HG03108 (cell line): Measurements from ENCODE around the gene GRAMD2A.

Experiments used
- ATAC-seq: cut with Tn5 transposase; IDR thresholded peaks from one replicate; pipeline ENCODE4 v1.9.1; 2021; ENCODE audit warnings: moderate library complexity; ENCODE audit not compliant: unreplicated experiment

Gene GRAMD2A

GRCh38 chr15:72140088-72140487, 57.5 kb downstream of the GRAMD2A start:
- ATAC-seq, result no peak

- ATAC-seq, result no peak
These were observed 57.9 kb downstream of the GRAMD2A start for GRCh38 chr15:72139667-72140066.

GRCh38 chr15:72136170-72137051, 61.2 kb downstream of the GRAMD2A start:
- ATAC-seq, result no peak

GRCh38 chr15:72135719-72136118, 61.9 kb downstream of the GRAMD2A start:
- no peak for ATAC-seq

GRCh38 chr15:72133211-72133610, 64.4 kb downstream of the GRAMD2A start:
- no peak for ATAC-seq

- no peak for ATAC-seq
These were observed 65.7 kb downstream of the GRAMD2A start for GRCh38 chr15:72131922-72132321.

GRCh38 chr15:72130272-72130671, 67.3 kb downstream of the GRAMD2A start:
- ATAC-seq, result no peak

- ATAC-seq, result no peak
These were observed 69.2 kb downstream of the GRAMD2A start for GRCh38 chr15:72128359-72128758.

- no peak for ATAC-seq
These were observed 69.8 kb downstream of the GRAMD2A start for GRCh38 chr15:72127724-72128322.

- ATAC-seq, result no peak
These were observed 73.4 kb downstream of the GRAMD2A start for GRCh38 chr15:72124218-72124617.

GRCh38 chr15:72118017-72118978, 79.3 kb downstream of the GRAMD2A start, which contains the start of the genes MYO9A and SENP8:
Gene MYO9A, minus strand, starts transcription at chr15:72118150. Its CDS starts 71,587 bp downstream, at chr15:72046563.
Gene SENP8, plus strand, starts transcription at chr15:72118403. Its CDS starts 21,221 bp downstream, at chr15:72139624.
- peak; percentile 53 for ATAC-seq

- peak; percentile 62 for ATAC-seq
These were observed 80.0 kb downstream of the GRAMD2A start for GRCh38 chr15:72117486-72118016.

- peak; percentile 3 for ATAC-seq
These were observed 80.7 kb downstream of the GRAMD2A start for GRCh38 chr15:72116731-72117485.

GRCh38 chr15:72113347-72114031, 84.1 kb downstream of the GRAMD2A start:
- ATAC-seq, result no peak

GRCh38 chr15:72112805-72113204, 84.8 kb downstream of the GRAMD2A start:
- ATAC-seq, result no peak

- no peak for ATAC-seq
These were observed 85.5 kb downstream of the GRAMD2A start for GRCh38 chr15:72112116-72112515.

GRCh38 chr15:72110355-72110754, 87.2 kb downstream of the GRAMD2A start:
- ATAC-seq, result no peak
